Measurements from ENCODE around the gene COL11A2.

Gene COL11A2

GRCh38 chr6:33116841-33117711 is 75.2 kb downstream of the COL11A2 start:
- peak; percentile 18; the same call in 1 of the 3 replicates for ATAC-seq
- no peak for TF ChIP-seq OSR1 (CRISPR knock-in tag; IDR thresholded peaks at IDR 0.05)
- no peak for TF ChIP-seq PPARA (CRISPR knock-in tag; IDR thresholded peaks at IDR 0.05; ENCODE audit: borderline replicate concordance)

- TF ChIP-seq ARNTL (CRISPR knock-in tag; IDR thresholded peaks at IDR 0.05; ENCODE audit: borderline replicate concordance, low read depth) (no peak), GLIS3 (CRISPR knock-in tag; IDR thresholded peaks at IDR 0.05) (no peak), CSDC2 (CRISPR knock-in tag; IDR thresholded peaks at IDR 0.05) (no peak)
- ATAC-seq, result no peak
Measured at GRCh38 chr6:33116417-33116816, 75.8 kb downstream of the COL11A2 start.

- TF ChIP-seq ZFP3 (CRISPR knock-in tag; IDR thresholded peaks at IDR 0.05) (no peak), CREB5 (CRISPR knock-in tag; IDR thresholded peaks at IDR 0.05; ENCODE audit: low read depth) (no peak), ZFP30 (CRISPR knock-in tag; IDR thresholded peaks at IDR 0.05) (no peak), CSDC2 (CRISPR knock-in tag; IDR thresholded peaks at IDR 0.05) (no peak), ZNF565 (CRISPR knock-in tag; conservative IDR thresholded peaks at IDR 0.05; ENCODE audit: low read depth) (no peak), BACH2 (CRISPR knock-in tag; IDR thresholded peaks at IDR 0.05; ENCODE audit: borderline replicate concordance) (no peak), TSHZ2 (CRISPR knock-in tag; IDR thresholded peaks at IDR 0.05) (no peak), ZC3H10 (CRISPR knock-in tag; IDR thresholded peaks at IDR 0.05) (no peak), ISL1 (CRISPR knock-in tag; IDR thresholded peaks at IDR 0.05) (no peak), SNAI2 (CRISPR knock-in tag; IDR thresholded peaks at IDR 0.05) (no peak), ARNTL (CRISPR knock-in tag; IDR thresholded peaks at IDR 0.05; ENCODE audit: borderline replicate concordance, low read depth) (no peak), ZNF8 (CRISPR knock-in tag; IDR thresholded peaks at IDR 0.05) (no peak), POU6F1 (CRISPR knock-in tag; IDR thresholded peaks at IDR 0.05; ENCODE audit: borderline replicate concordance, low read depth) (no peak), ESRRG (CRISPR knock-in tag; IDR thresholded peaks at IDR 0.05) (no peak), TOX (CRISPR knock-in tag; IDR thresholded peaks at IDR 0.05; ENCODE audit: borderline replicate concordance) (no peak), CSRNP3 (CRISPR knock-in tag; IDR thresholded peaks at IDR 0.05) (no peak), GLIS3 (CRISPR knock-in tag; IDR thresholded peaks at IDR 0.05) (no peak), ZNF70 (CRISPR knock-in tag; IDR thresholded peaks at IDR 0.05) (no peak), OSR1 (CRISPR knock-in tag; IDR thresholded peaks at IDR 0.05) (no peak)
- ATAC-seq, result no peak
Measured at GRCh38 chr6:33114406-33114805, 77.9 kb downstream of the COL11A2 start.

GRCh38 chr6:33113755-33114154 is 78.5 kb downstream of the COL11A2 start:
- no peak for ATAC-seq
- TF ChIP-seq POU6F1 (CRISPR knock-in tag; IDR thresholded peaks at IDR 0.05; ENCODE audit: borderline replicate concordance, low read depth), result no peak
- no peak for TF ChIP-seq TCF4 (CRISPR knock-in tag; IDR thresholded peaks at IDR 0.05; ENCODE audit: borderline replicate concordance)
- TF ChIP-seq OSR1 (CRISPR knock-in tag; IDR thresholded peaks at IDR 0.05), result no peak

Measured in SK-N-SH treated with all-trans-retinoic acid at 6 μM for 48 hours (cell line).